Loucy (cell line): Measurements from ENCODE around the gene OPRM1.

ENCODE experiments used
- H2AFZ ChIP-seq: fragments of 200-600 bp; sonication (generic); 2 replicates; pipeline ENCODE4 v1.6.0; 2016; ENCODE audit warnings: antibody characterized with exemption, mild to moderate bottlenecking, low read length, moderate library complexity
- H3F3A ChIP-seq: fragments of 200-600 bp; 2 replicates; pipeline ENCODE4 v1.6.0; 2016; ENCODE audit warnings: antibody characterized with exemption, low read depth, mild to moderate bottlenecking
- H3K27me3 ChIP-seq: fragments of 200-600 bp; sonication (generic); 2 replicates; pipeline ENCODE4 v1.6.1; 2014; ENCODE audit warnings: low read length, mild to moderate bottlenecking; ENCODE audit not compliant: insufficient read depth, poor library complexity, severe bottlenecking
- H3K36me3 ChIP-seq: fragments of 200-600 bp; sonication (generic); 2 replicates; pipeline ENCODE4 v1.6.1; 2016; ENCODE audit warnings: low read length; ENCODE audit not compliant: insufficient read depth
- H3K4me1 ChIP-seq: fragments of 200-600 bp; sonication (generic); 2 replicates; pipeline ENCODE4 v1.5.1; 2014; ENCODE audit warnings: low read length, mild to moderate bottlenecking; ENCODE audit not compliant: insufficient read depth, poor library complexity, severe bottlenecking
- H3K4me2 ChIP-seq: fragments of 200-600 bp; sonication (generic); 2 replicates; pipeline ENCODE4 v1.6.0; 2014; ENCODE audit warnings: antibody characterized with exemption, low read length, low read depth, mild to moderate bottlenecking; ENCODE audit not compliant: poor library complexity, severe bottlenecking
- H3K4me3 ChIP-seq: fragments of 200-600 bp; sonication (generic); 2 replicates; pipeline ENCODE4 v1.5.1; 2014; ENCODE audit warnings: low read length, mild to moderate bottlenecking, mixed read lengths; ENCODE audit not compliant: poor library complexity, severe bottlenecking
- H3K79me2 ChIP-seq: fragments of 200-600 bp; sonication (generic); 2 replicates; pipeline ENCODE4 v1.6.1; 2014; ENCODE audit warnings: low read length; ENCODE audit not compliant: insufficient read depth
- H3K9ac ChIP-seq: fragments of 200-600 bp; sonication (generic); 2 replicates; pipeline ENCODE4 v1.6.0; 2014; ENCODE audit warnings: mild to moderate bottlenecking, low read depth, low read length, moderate library complexity; ENCODE audit not compliant: poor library complexity, severe bottlenecking
- H3K9me2 ChIP-seq: fragments of 200-600 bp; sonication (generic); replicated peaks from 2 replicates; pipeline ENCODE4 v1.6.1; 2016; ENCODE audit warnings: low read depth, low read length, mixed read lengths
- H3K9me3 ChIP-seq: fragments of 200-600 bp; sonication (generic); 2 replicates; pipeline ENCODE4 v1.6.1; 2014; ENCODE audit warnings: mild to moderate bottlenecking, antibody characterized with exemption, low read length, low read depth; ENCODE audit not compliant: insufficient read depth
- H4K20me1 ChIP-seq: fragments of 200-600 bp; sonication (generic); 2 replicates; pipeline ENCODE4 v1.6.0; 2014; ENCODE audit warnings: antibody characterized with exemption, low read length, mild to moderate bottlenecking; ENCODE audit not compliant: insufficient read depth, poor library complexity, severe bottlenecking
- EZH2phosphoT487 ChIP-seq: fragments of 200-600 bp; IDR thresholded peaks from 2 replicates; pipeline ENCODE4 v1.6.1; 2018; ENCODE audit warnings: antibody characterized with exemption, mild to moderate bottlenecking, moderate library complexity, borderline replicate concordance
- TF ChIP-seq, protein P1 (sequence below): fragments of 200-600 bp; sonication (generic); conservative IDR thresholded peaks from 2 replicates; pipeline ENCODE4 v1.5.1; 2014; ENCODE audit warnings: mild to moderate bottlenecking, antibody characterized with exemption, low read length

OPRM1 gene

GRCh38 chr6:154230910-154231595, 192.0 kb downstream of the OPRM1 start:
- H4K20me1 ChIP-seq = no peaks in the 10 kb centered on the region
- 0 out of 2 replicates have a peak, but pooled peaks cover 3% of the 10 kb centered on the region for H3K79me2 ChIP-seq
- no peaks in the 10 kb centered on the region for H3K36me3 ChIP-seq
- H3K27me3 ChIP-seq = no peaks in the 10 kb centered on the region
- H3K4me1 ChIP-seq = peaks cover 45% of the 10 kb centered on the region
- peak overlapping the region; percentile 46 for H3K4me3 ChIP-seq
- H3K9me2 ChIP-seq = no peaks in the 10 kb centered on the region
- peak overlapping the region; percentile 76 for H2AFZ ChIP-seq
- no peaks in the 10 kb centered on the region for H3K9me3 ChIP-seq
- H3F3A ChIP-seq = no peaks in the 10 kb centered on the region
- TF ChIP-seq EZH2phosphoT487 = no peak
- TF ChIP-seq, protein P1, sequence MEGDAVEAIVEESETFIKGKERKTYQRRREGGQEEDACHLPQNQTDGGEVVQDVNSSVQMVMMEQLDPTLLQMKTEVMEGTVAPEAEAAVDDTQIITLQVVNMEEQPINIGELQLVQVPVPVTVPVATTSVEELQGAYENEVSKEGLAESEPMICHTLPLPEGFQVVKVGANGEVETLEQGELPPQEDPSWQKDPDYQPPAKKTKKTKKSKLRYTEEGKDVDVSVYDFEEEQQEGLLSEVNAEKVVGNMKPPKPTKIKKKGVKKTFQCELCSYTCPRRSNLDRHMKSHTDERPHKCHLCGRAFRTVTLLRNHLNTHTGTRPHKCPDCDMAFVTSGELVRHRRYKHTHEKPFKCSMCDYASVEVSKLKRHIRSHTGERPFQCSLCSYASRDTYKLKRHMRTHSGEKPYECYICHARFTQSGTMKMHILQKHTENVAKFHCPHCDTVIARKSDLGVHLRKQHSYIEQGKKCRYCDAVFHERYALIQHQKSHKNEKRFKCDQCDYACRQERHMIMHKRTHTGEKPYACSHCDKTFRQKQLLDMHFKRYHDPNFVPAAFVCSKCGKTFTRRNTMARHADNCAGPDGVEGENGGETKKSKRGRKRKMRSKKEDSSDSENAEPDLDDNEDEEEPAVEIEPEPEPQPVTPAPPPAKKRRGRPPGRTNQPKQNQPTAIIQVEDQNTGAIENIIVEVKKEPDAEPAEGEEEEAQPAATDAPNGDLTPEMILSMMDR = no peak
- H3K4me2 ChIP-seq = peak overlapping the region; percentile 65
- no peak overlapping the region for H3K9ac ChIP-seq

DNA sequence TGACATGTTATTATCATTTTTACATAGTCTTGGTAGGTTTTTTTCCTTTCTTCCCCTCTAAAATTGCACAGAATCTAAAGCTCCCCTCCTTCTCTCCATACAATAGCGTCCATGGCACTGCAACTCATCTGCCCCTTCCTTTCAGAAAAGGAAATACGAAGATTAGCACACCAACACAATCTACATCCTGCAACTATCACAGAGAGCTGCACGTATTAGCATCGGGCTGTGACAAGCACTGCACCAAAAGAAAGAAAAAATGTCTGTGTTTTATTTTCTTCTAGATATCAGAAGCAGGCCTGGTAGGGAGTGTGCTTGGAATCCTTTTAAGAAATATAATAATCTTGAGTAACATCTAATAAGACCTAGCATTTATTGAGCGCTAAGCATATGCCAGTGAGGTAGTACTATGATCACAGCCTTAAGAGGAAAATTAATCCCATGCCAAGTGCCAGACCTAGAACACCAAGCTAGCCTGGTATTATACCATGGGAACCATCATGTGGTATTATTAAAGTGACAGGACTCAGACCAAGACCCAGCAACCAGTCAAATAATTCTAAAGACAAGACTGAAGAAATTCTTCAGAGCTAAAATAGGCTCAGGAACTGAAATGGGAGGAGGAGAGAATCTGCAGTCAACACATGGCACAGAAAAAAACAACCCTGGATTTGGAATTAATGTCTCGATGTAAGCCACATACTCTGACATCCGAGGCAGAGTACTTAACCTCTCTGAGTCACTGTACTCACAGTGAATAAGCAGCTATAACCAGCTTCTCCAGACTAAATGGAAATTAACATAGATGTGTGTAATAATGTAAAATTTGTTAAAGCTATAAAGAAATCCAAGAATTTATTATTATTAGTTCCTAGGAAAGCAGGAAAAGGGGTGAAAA, 193.2 kb downstream of the OPRM1 start:
- H2AFZ ChIP-seq = peak overlapping the region; percentile 76
- no peaks in the 10 kb centered on the region for H3F3A ChIP-seq
- H3K27me3 ChIP-seq = no peaks in the 10 kb centered on the region
- H3K4me2 ChIP-seq = peak overlapping the region; percentile 65
- no peaks in the 10 kb centered on the region for H3K9me3 ChIP-seq
- no peaks in the 10 kb centered on the region for H3K36me3 ChIP-seq
- no peaks in the 10 kb centered on the region for H4K20me1 ChIP-seq
- 0 out of 2 replicates have a peak, but pooled peaks cover 3% of the 10 kb centered on the region for H3K79me2 ChIP-seq
- H3K9me2 ChIP-seq = no peaks in the 10 kb centered on the region
- peaks cover 45% of the 10 kb centered on the region for H3K4me1 ChIP-seq
- peak overlapping the region; percentile 30 for H3K9ac ChIP-seq
- H3K4me3 ChIP-seq = peak overlapping the region; percentile 46
- TF ChIP-seq EZH2phosphoT487 = no peak
- TF ChIP-seq, protein P1 = no peak

DNA sequence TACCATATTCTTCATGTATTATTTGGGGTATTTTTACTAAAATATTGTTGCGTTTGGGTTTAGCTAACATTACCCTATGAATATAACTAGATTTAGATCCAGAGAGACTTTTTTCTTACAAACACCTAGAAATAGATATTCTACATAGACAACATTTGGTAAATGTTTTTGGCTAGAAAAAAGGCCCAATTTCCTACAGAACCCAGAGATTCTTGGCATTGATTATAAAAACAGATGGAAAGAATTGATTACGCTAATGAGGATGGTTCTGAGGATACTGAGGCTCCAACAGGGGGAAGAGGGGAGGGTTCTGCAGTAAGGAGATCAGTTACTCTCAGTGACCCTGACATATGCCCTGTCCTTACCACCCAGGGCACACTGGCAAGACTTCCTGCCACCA, 194.3 kb downstream of the OPRM1 start:
- H3K9me3 ChIP-seq = no peaks in the 10 kb centered on the region
- no peak for TF ChIP-seq EZH2phosphoT487
- TF ChIP-seq, protein P1 = no peak
- H3K4me1 ChIP-seq = peaks cover 45% of the 10 kb centered on the region
- H2AFZ ChIP-seq = no peak overlapping the region
- no peaks in the 10 kb centered on the region for H3K36me3 ChIP-seq
- H3K27me3 ChIP-seq = no peaks in the 10 kb centered on the region
- no peaks in the 10 kb centered on the region for H3K9me2 ChIP-seq
- no peaks in the 10 kb centered on the region for H4K20me1 ChIP-seq
- no peak overlapping the region for H3K4me2 ChIP-seq
- H3K79me2 ChIP-seq = 0 out of 2 replicates have a peak, but pooled peaks cover 3% of the 10 kb centered on the region
- H3K4me3 ChIP-seq = no peak overlapping the region
- H3K9ac ChIP-seq = no peak overlapping the region
- H3F3A ChIP-seq = no peaks in the 10 kb centered on the region
